ENCODE data around the gene VPS35L. TPM values are rescaled to one million over a fixed set of nuclear protein-coding genes. Genes with fewer than 3 reads are reported as not detected.
"Not testable (repeated sequence)": the region's sequence is repeated elsewhere in the genome, so short reads cannot be mapped to it uniquely, and the experiment has no call there.

Gene VPS35L
- total RNA-seq, 2 experiments from 2014 or later = 43.4 to 47.7 TPM

- Mint-ChIP-seq H3K36me3 (peaks cover 26% of the 10 kb centered on the region), H3K27ac (no peak overlapping the region), H3K4me3 (no peak overlapping the region), H3K27me3 (no peaks in the 10 kb centered on the region), H3K4me1 (peaks cover under 1% of the 10 kb centered on the region), H3K9me3 (ENCODE audit: low read depth) (no peaks in the 10 kb centered on the region)
- CTCF ChIA-PET = no interaction called here
- DNase-seq (no peak), ATAC-seq (no peak)
Measured at GRCh38 chr16:19710991-19711545, 155.6 kb downstream of the VPS35L start.

GRCh38 chr16:19711643-19712042 is 156.1 kb downstream of the VPS35L start:
- ATAC-seq (no peak), DNase-seq (no peak)
- no peak overlapping the region for H3K4me3 Mint-ChIP-seq
- H3K36me3 Mint-ChIP-seq = peaks cover 23% of the 10 kb centered on the region
- H3K4me1 Mint-ChIP-seq = peaks cover 7% of the 10 kb centered on the region
- H3K27me3 Mint-ChIP-seq = no peaks in the 10 kb centered on the region
- no peak overlapping the region for H3K27ac Mint-ChIP-seq
- H3K9me3 Mint-ChIP-seq (ENCODE audit: low read depth) = no peaks in the 10 kb centered on the region
- CTCF ChIA-PET = no interaction called here

GRCh38 chr16:19712418-19713058 is 157.0 kb downstream of the VPS35L start:
- Mint-ChIP-seq H3K9me3 (ENCODE audit: low read depth) (no peaks in the 10 kb centered on the region), H3K27ac (no peak overlapping the region), H3K4me3 (no peak overlapping the region), H3K4me1 (peaks cover 13% of the 10 kb centered on the region), H3K36me3 (peaks cover 20% of the 10 kb centered on the region), H3K27me3 (no peaks in the 10 kb centered on the region)
- CTCF ChIA-PET = no interaction called here
- DNase-seq = no peak
- no peak for ATAC-seq

GRCh38 chr16:19713697-19714096 is 158.2 kb downstream of the VPS35L start:
- H3K4me3 Mint-ChIP-seq = no peak overlapping the region
- no peaks in the 10 kb centered on the region for H3K27me3 Mint-ChIP-seq
- H3K9me3 Mint-ChIP-seq (ENCODE audit: low read depth) = no peaks in the 10 kb centered on the region
- DNase-seq (no peak), ATAC-seq (no peak)
- peaks cover 20% of the 10 kb centered on the region for H3K36me3 Mint-ChIP-seq
- peaks cover 13% of the 10 kb centered on the region for H3K4me1 Mint-ChIP-seq
- H3K27ac Mint-ChIP-seq = no peak overlapping the region
- CTCF ChIA-PET = no interaction called here

GRCh38 chr16:19715566-19715965 is 160.1 kb downstream of the VPS35L start:
- Mint-ChIP-seq H3K9me3 (ENCODE audit: low read depth) (no peaks in the 10 kb centered on the region), H3K36me3 (peaks cover 14% of the 10 kb centered on the region), H3K4me3 (no peak overlapping the region), H3K27ac (no peak overlapping the region), H3K4me1 (peaks cover 19% of the 10 kb centered on the region), H3K27me3 (no peaks in the 10 kb centered on the region)
- ATAC-seq (no peak), DNase-seq (no peak)
- CTCF ChIA-PET = no interaction called here

GRCh38 chr16:19716183-19716582 is 160.7 kb downstream of the VPS35L start:
- no peak for ATAC-seq
- H3K9me3 Mint-ChIP-seq (ENCODE audit: low read depth) = no peaks in the 10 kb centered on the region
- peaks cover 21% of the 10 kb centered on the region for H3K4me1 Mint-ChIP-seq
- H3K4me3 Mint-ChIP-seq = peak overlapping the region; percentile 91
- no peaks in the 10 kb centered on the region for H3K27me3 Mint-ChIP-seq
- peaks cover 14% of the 10 kb centered on the region for H3K36me3 Mint-ChIP-seq
- CTCF ChIA-PET = no interaction called here
- DNase-seq = no peak
- H3K27ac Mint-ChIP-seq = no peak overlapping the region

- H3K27me3 Mint-ChIP-seq; H3K9me3 Mint-ChIP-seq (ENCODE audit: low read depth); CTCF ChIA-PET; DNase-seq; H3K27ac Mint-ChIP-seq; ATAC-seq: not testable (repeated sequence)
- H3K4me1 Mint-ChIP-seq = peaks cover 23% of the 10 kb centered on the region
- peaks cover 14% of the 10 kb centered on the region for H3K36me3 Mint-ChIP-seq
- H3K4me3 Mint-ChIP-seq = peak overlapping the region; percentile 91
Measured at GRCh38 chr16:19716728-19717127, 161.2 kb downstream of the VPS35L start.

GRCh38 chr16:19717314-19717713 is 161.8 kb downstream of the VPS35L start:
- DNase-seq (no peak), ATAC-seq (no peak)
- peaks cover 14% of the 10 kb centered on the region for H3K36me3 Mint-ChIP-seq
- H3K4me3 Mint-ChIP-seq = peak overlapping the region; percentile 91
- peak overlapping the region; percentile 76 for H3K27ac Mint-ChIP-seq
- CTCF ChIA-PET = no interaction called here
- no peaks in the 10 kb centered on the region for H3K9me3 Mint-ChIP-seq (ENCODE audit: low read depth)
- H3K4me1 Mint-ChIP-seq = peaks cover 25% of the 10 kb centered on the region
- no peaks in the 10 kb centered on the region for H3K27me3 Mint-ChIP-seq

GRCh38 chr16:19717741-19718623 is 162.5 kb downstream of the VPS35L start, which contains the start of the genes IQCK and KNOP1:
TSS of gene IQCK (plus strand) at chr16:19718271. CDS start at chr16:19718307, 36 bp downstream.
TSS of gene KNOP1 (minus strand) at chr16:19718227. CDS start at chr16:19715035, 3,192 bp downstream.
- CTCF ChIA-PET = interaction anchor here (1.2 to 1.3 kb wide), 3 partner anchors 116 to 167 kb away, joined by 3 to 6 read pairs (median 5); partner anchors contain the start of genes GPRC5B and VPS35L

GRCh38 chr16:19718624-19718965 is 163.1 kb downstream of the VPS35L start:
- Mint-ChIP-seq H3K9me3 (ENCODE audit: low read depth) (no peaks in the 10 kb centered on the region), H3K36me3 (peaks cover 14% of the 10 kb centered on the region), H3K27me3 (no peaks in the 10 kb centered on the region), H3K4me1 (peaks cover 25% of the 10 kb centered on the region), H3K4me3 (peak overlapping the region; percentile 91), H3K27ac (no peak overlapping the region)
- CTCF ChIA-PET = interaction anchor here (1.2 to 1.3 kb wide), 3 partner anchors 117 to 166 kb away, joined by 3 to 6 read pairs (median 5); partner anchors contain the start of genes GPRC5B and VPS35L
- DNase-seq (no peak), ATAC-seq (no peak)

More at GRCh38 chr16:19717741-19718623, 162.5 kb downstream of the VPS35L start, which contains the start of the genes IQCK and KNOP1:
- ATAC-seq (peak; percentile 92), DNase-seq (peak; percentile 91)
- H3K9me3 Mint-ChIP-seq (ENCODE audit: low read depth) = no peaks in the 10 kb centered on the region
- peaks cover 14% of the 10 kb centered on the region for H3K36me3 Mint-ChIP-seq
- peak within 1 kb of the TSS; percentile 91 for H3K4me3 Mint-ChIP-seq
- peak within 1 kb of the TSS; percentile 76 for H3K27ac Mint-ChIP-seq
- no peaks in the 10 kb centered on the region for H3K27me3 Mint-ChIP-seq
- peaks cover 25% of the 10 kb centered on the region for H3K4me1 Mint-ChIP-seq

GRCh38 chr16:19722269-19722952 is 166.9 kb downstream of the VPS35L start:
- Mint-ChIP-seq H3K4me3 (no peak overlapping the region), H3K27me3 (no peaks in the 10 kb centered on the region), H3K4me1 (peaks cover 12% of the 10 kb centered on the region), H3K27ac (no peak overlapping the region), H3K36me3 (no peaks in the 10 kb centered on the region), H3K9me3 (ENCODE audit: low read depth) (no peaks in the 10 kb centered on the region)
- ATAC-seq (no peak), DNase-seq (no peak)
- CTCF ChIA-PET = no interaction called here

- H3K9me3 Mint-ChIP-seq (ENCODE audit: low read depth) = no peaks in the 10 kb centered on the region
- CTCF ChIA-PET = no interaction called here
- H3K4me3 Mint-ChIP-seq = no peak overlapping the region
- no peaks in the 10 kb centered on the region for H3K36me3 Mint-ChIP-seq
- DNase-seq (no peak), ATAC-seq (no peak)
- H3K27me3 Mint-ChIP-seq = no peaks in the 10 kb centered on the region
- no peak overlapping the region for H3K27ac Mint-ChIP-seq
- peaks cover 17% of the 10 kb centered on the region for H3K4me1 Mint-ChIP-seq
Measured at GRCh38 chr16:19722981-19723380, 167.5 kb downstream of the VPS35L start.

- Mint-ChIP-seq H3K36me3 (no peaks in the 10 kb centered on the region), H3K4me1 (peaks cover 14% of the 10 kb centered on the region), H3K9me3 (ENCODE audit: low read depth) (no peaks in the 10 kb centered on the region), H3K4me3 (no peak overlapping the region), H3K27ac (no peak overlapping the region), H3K27me3 (no peaks in the 10 kb centered on the region)
- no peak for ATAC-seq
- DNase-seq = no peak
- CTCF ChIA-PET = interaction anchor here (1.3 kb wide), 1 partner anchor 18 kb away, joined by 5 read pairs; no protein-coding TSS in a partner anchor
Measured at GRCh38 chr16:19728636-19728965, 173.1 kb downstream of the VPS35L start.

All from activated CD8-positive, alpha-beta memory T cell treated with anti-CD3 and anti-CD28 coated beads, Interleukin-2, amount 10 ng/mL, durations not matched to agents 7 days and 5 days (primary cell).